HEK293T (cell line): ENCODE results near the gene CYP2W1.

ENCODE experiments used
- ARNT ChIP-seq: fragments of 450-650 bp; IDR thresholded peaks from 2 replicates; pipeline ENCODE4 v1.6.1; 2017; ENCODE audit warnings: mild to moderate bottlenecking
- BHLHE40 ChIP-seq: fragments of 450-650 bp; IDR thresholded peaks from 2 replicates; pipeline ENCODE4 v1.6.1; 2016; ENCODE audit warnings: mild to moderate bottlenecking, moderate library complexity, borderline replicate concordance
- CTBP1 ChIP-seq: fragments of 450-650 bp; IDR thresholded peaks from 2 replicates; pipeline ENCODE4 v1.6.1; 2016; ENCODE audit warnings: borderline replicate concordance
- FOXA1 ChIP-seq: fragments of 450-650 bp; IDR thresholded peaks from 2 replicates; pipeline ENCODE4 v1.6.1; 2016; ENCODE audit warnings: mild to moderate bottlenecking
- FOXK2 ChIP-seq: fragments of 450-650 bp; IDR thresholded peaks from 2 replicates; pipeline ENCODE4 v1.6.1; 2016; ENCODE audit warnings: mild to moderate bottlenecking
- NFRKB ChIP-seq: fragments of 450-650 bp; IDR thresholded peaks from 2 replicates; pipeline ENCODE4 v1.6.1; 2016; ENCODE audit warnings: mild to moderate bottlenecking, moderate library complexity

- TF ChIP-seq FOXA1 (no peak), NFRKB (no peak), FOXK2 (no peak), BHLHE40 (no peak), CTBP1 (no peak), ARNT (no peak)
Measured at GRCh38 chr7:1022801-1023465, 40.0 kb downstream of the CYP2W1 start.
